VCaP (cell line): Measurements from ENCODE around the gene EN1.

Experiments used
- H3K27ac ChIP-seq: fragments of 450-650 bp; 2 replicates; pipeline ENCODE4 v1.5.1; 2017
- CTCF ChIP-seq: fragments of 450-650 bp; conservative IDR thresholded peaks from 2 replicates; pipeline ENCODE4 v1.5.1; 2017; ENCODE audit warnings: mild to moderate bottlenecking, moderate library complexity

EN1 gene

GRCh38 chr2:118823633-118824032 lies 23.8 kb downstream of the EN1 start:
- no peak for TF ChIP-seq CTCF
- H3K27ac ChIP-seq = no peak overlapping the region

GRCh38 chr2:118822572-118822971 lies 24.9 kb downstream of the EN1 start:
- no peak for TF ChIP-seq CTCF
- no peak overlapping the region for H3K27ac ChIP-seq

- TF ChIP-seq CTCF = no peak
These were observed 25.4 kb downstream of the EN1 start for GRCh38 chr2:118822015-118822414.

GRCh38 chr2:118817469-118817868 lies 30.0 kb downstream of the EN1 start:
- no peak overlapping the region for H3K27ac ChIP-seq
- TF ChIP-seq CTCF = no peak

More at GRCh38 chr2:118822015-118822414, 25.4 kb downstream of the EN1 start:
- H3K27ac ChIP-seq = no peak overlapping the region

GRCh38 chr2:118816669-118817068 lies 30.8 kb downstream of the EN1 start:
- TF ChIP-seq CTCF = no peak
- H3K27ac ChIP-seq = no peak overlapping the region

GRCh38 chr2:118815731-118816130 lies 31.7 kb downstream of the EN1 start:
- H3K27ac ChIP-seq = no peak overlapping the region
- no peak for TF ChIP-seq CTCF

- TF ChIP-seq CTCF = no peak
- H3K27ac ChIP-seq = no peak overlapping the region
These were observed 32.1 kb downstream of the EN1 start for GRCh38 chr2:118815314-118815713.

- no peak for TF ChIP-seq CTCF
- H3K27ac ChIP-seq = no peak overlapping the region
These were observed 33.1 kb downstream of the EN1 start for GRCh38 chr2:118814368-118814767.
